ENCODE measurements around the gene GAPVD1. TPM values are rescaled to one million over a fixed set of nuclear protein-coding genes. Genes with fewer than 3 reads are reported as not detected.

GAPVD1 gene
- polyA plus RNA-seq, 2 of the 4 experiments (the other 2 are of a cell fraction): 18.2 to 23.0 TPM

DNA sequence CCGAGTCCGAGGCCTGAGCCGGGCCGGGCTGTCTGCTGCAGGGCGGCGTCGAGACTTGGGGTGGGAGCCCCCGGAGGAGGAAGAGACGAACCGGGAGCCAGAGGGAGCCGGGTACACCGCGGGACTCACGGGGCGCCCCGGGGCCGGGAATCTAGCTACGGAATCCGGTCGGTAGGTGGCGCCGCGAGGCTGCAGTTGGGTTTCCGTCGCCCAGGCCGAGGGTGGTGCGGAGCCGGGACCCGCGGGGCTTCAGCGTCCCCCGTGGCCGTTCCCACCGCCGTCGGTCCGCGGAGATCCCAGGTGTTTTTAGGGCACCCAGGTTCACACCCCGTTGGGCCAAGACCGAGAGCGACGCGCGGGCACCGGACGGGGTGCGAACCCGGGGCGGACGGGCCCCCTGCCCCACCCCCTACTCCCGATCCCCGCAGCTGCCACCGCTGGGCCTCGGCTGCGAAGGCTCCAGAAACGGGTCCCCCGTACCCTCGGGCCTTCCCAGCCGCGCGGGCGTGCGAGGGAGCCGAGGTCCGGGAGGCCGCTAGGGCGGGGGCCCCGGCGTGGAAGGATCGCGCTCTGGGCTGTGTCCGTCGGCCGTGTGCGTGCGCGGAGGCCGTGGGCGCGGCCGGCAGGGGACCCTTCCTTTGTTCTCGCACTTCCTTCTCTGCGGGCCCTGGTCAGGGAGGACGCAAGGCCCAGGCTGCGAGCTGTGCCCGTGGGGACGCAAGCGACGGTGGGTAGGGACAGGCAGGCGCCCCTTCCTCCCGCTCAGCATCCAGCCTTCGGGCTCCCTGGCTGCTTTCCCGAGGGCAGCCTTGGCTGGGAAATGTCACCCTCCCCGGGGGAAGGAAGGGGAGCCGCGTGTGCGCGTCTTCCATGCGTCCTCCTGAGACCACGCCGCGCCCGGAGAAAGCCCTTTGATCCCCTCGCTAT, 146.6 kb downstream of the GAPVD1 start:
- CTCF ChIA-PET: interaction anchor here (0.6 to 4.2 kb wide), 79 partner anchors 9 to 1100 kb away, joined by 3 to 97 read pairs (median 4); partner anchors contain the start of gene MAPKAP1
- TF ChIP-seq, protein P1, sequence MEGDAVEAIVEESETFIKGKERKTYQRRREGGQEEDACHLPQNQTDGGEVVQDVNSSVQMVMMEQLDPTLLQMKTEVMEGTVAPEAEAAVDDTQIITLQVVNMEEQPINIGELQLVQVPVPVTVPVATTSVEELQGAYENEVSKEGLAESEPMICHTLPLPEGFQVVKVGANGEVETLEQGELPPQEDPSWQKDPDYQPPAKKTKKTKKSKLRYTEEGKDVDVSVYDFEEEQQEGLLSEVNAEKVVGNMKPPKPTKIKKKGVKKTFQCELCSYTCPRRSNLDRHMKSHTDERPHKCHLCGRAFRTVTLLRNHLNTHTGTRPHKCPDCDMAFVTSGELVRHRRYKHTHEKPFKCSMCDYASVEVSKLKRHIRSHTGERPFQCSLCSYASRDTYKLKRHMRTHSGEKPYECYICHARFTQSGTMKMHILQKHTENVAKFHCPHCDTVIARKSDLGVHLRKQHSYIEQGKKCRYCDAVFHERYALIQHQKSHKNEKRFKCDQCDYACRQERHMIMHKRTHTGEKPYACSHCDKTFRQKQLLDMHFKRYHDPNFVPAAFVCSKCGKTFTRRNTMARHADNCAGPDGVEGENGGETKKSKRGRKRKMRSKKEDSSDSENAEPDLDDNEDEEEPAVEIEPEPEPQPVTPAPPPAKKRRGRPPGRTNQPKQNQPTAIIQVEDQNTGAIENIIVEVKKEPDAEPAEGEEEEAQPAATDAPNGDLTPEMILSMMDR (IDR thresholded peaks at IDR 0.05): peak; percentile 94
- TF ChIP-seq RFX5 (IDR thresholded peaks at IDR 0.05): no peak
- TF ChIP-seq SMC3 (IDR thresholded peaks at IDR 0.05): peak; percentile 87
- TF ChIP-seq, protein P2, sequence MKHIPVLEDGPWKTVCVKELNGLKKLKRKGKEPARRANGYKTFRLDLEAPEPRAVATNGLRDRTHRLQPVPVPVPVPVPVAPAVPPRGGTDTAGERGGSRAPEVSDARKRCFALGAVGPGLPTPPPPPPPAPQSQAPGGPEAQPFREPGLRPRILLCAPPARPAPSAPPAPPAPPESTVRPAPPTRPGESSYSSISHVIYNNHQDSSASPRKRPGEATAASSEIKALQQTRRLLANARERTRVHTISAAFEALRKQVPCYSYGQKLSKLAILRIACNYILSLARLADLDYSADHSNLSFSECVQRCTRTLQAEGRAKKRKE (CRISPR knock-in tag; IDR thresholded peaks at IDR 0.05; ENCODE audit: low read depth): no peak
- TF ChIP-seq, protein P3, sequence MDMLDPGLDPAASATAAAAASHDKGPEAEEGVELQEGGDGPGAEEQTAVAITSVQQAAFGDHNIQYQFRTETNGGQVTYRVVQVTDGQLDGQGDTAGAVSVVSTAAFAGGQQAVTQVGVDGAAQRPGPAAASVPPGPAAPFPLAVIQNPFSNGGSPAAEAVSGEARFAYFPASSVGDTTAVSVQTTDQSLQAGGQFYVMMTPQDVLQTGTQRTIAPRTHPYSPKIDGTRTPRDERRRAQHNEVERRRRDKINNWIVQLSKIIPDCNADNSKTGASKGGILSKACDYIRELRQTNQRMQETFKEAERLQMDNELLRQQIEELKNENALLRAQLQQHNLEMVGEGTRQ (IDR thresholded peaks at IDR 0.05): no peak
- TF ChIP-seq KDM5A (IDR thresholded peaks at IDR 0.05): no peak
- TF ChIP-seq CHD2 (IDR thresholded peaks at IDR 0.05; ENCODE audit: low read length, partially characterized antibody): no peak
- TF ChIP-seq, protein P4, sequence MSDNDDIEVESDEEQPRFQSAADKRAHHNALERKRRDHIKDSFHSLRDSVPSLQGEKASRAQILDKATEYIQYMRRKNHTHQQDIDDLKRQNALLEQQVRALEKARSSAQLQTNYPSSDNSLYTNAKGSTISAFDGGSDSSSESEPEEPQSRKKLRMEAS (IDR thresholded peaks at IDR 0.05): peak; percentile 24
- no peak for TF ChIP-seq CHD4 (IDR thresholded peaks at IDR 0.05; ENCODE audit: borderline replicate concordance)
- TF ChIP-seq PHF8 (IDR thresholded peaks at IDR 0.05; ENCODE audit: borderline replicate concordance, low read depth): peak; percentile 53; the same call in 1 of the 2 replicates
- no peak for TF ChIP-seq HOXB5 (CRISPR knock-in tag; IDR thresholded peaks at IDR 0.05)
- TF ChIP-seq ZC3H11A (IDR thresholded peaks at IDR 0.05): no peak
- peak; percentile 93 to 98 for TF ChIP-seq RAD21 (conservative IDR thresholded peaks at IDR 0.05 in 1 of 2, IDR thresholded peaks at IDR 0.05 in 1 of 2)
- TF ChIP-seq, protein P5, sequence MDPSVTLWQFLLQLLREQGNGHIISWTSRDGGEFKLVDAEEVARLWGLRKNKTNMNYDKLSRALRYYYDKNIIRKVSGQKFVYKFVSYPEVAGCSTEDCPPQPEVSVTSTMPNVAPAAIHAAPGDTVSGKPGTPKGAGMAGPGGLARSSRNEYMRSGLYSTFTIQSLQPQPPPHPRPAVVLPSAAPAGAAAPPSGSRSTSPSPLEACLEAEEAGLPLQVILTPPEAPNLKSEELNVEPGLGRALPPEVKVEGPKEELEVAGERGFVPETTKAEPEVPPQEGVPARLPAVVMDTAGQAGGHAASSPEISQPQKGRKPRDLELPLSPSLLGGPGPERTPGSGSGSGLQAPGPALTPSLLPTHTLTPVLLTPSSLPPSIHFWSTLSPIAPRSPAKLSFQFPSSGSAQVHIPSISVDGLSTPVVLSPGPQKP (IDR thresholded peaks at IDR 0.05; ENCODE audit: low read depth, low read length): no peak
- TF ChIP-seq MAFK (IDR thresholded peaks at IDR 0.05; ENCODE audit: partially characterized antibody): no peak
- TF ChIP-seq, protein P6, sequence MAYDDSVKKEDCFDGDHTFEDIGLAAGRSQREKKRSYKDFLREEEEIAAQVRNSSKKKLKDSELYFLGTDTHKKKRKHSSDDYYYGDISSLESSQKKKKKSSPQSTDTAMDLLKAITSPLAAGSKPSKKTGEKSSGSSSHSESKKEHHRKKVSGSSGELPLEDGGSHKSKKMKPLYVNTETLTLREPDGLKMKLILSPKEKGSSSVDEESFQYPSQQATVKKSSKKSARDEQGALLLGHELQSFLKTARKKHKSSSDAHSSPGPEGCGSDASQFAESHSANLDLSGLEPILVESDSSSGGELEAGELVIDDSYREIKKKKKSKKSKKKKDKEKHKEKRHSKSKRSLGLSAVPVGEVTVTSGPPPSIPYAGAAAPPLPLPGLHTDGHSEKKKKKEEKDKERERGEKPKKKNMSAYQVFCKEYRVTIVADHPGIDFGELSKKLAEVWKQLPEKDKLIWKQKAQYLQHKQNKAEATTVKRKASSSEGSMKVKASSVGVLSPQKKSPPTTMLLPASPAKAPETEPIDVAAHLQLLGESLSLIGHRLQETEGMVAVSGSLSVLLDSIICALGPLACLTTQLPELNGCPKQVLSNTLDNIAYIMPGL (CRISPR knock-in tag; IDR thresholded peaks at IDR 0.05; ENCODE audit: borderline replicate concordance): peak; percentile 82; the same call in 1 of the 2 replicates
- TF ChIP-seq NFE2L2 (conservative IDR thresholded peaks at IDR 0.05; ENCODE audit: low read length): no peak
- TF ChIP-seq HDAC2 (IDR thresholded peaks at IDR 0.05): no peak
- Histone ChIP-seq H3K4me3 (peak overlapping the region; percentile 85), H3K4me1 (0 out of 3 replicates have a peak, but pooled peaks cover 4% of the 10 kb centered on the region), H3K9me3 (no peaks in the 10 kb centered on the region), H3K27ac (peak overlapping the region; percentile 88), H3K4me2 (peak overlapping the region; percentile 93)
- 52% methylated on average over 23 of the region's 104 CpGs for WGBS (ENCODE audit: missing lambda C conversion rate)
- FAIRE-seq: no peak
- DNase-seq (ENCODE audit: low read depth in 1 of 2, low spot score in 1 of 2): peak; percentile 74 to 96
- POLR2A ChIA-PET: interaction anchor here (0.7 to 1.2 kb wide), 6 partner anchors 23 to 990 kb away, joined by 3 to 4 read pairs (median 3); partner anchors contain the start of genes GAPVD1 and HSPA5
- peak; percentile 79 to 92 for ATAC-seq

Measured in A549 (cell line).